Upper lobe of left lung (tissue), 6 donors: ENCODE measurements around the gene IDH3A. TPM values are rescaled to one million over a fixed set of nuclear protein-coding genes. Genes with fewer than 3 reads are reported as not detected.

ENCODE experiments used
- ATAC-seq, 2 donors: fragments of 200-7000 bp; cut with Tn5 transposase; one replicate each; pipeline ENCODE4 v1.9.1; 2022; ENCODE audit warnings: mild to moderate bottlenecking in 2 of 2, moderate library complexity in 2 of 2; ENCODE audit not compliant: low FRiP score in 2 of 2
- DNase-seq, 2 donors: peaks; one replicate each; pipeline ENCODE4 v3.0.0-alpha.2; 2019 to 2020
- H3K27ac ChIP-seq, 4 donors: fragments of 200-600 bp; sonication (generic); one replicate each; pipeline ENCODE4 v1.5.1; 2016 to 2019
- H3K27me3 ChIP-seq, 4 donors: fragments of 200-600 bp; sonication (generic); one replicate each; pipeline ENCODE4 v1.5.1; 2017 to 2019
- H3K36me3 ChIP-seq, 4 donors: fragments of 200-600 bp; sonication (generic); one replicate each; pipeline ENCODE4 v1.5.1; 2016 to 2019
- H3K4me1 ChIP-seq, 4 donors: fragments of 200-600 bp; sonication (generic); one replicate each; pipeline ENCODE4 v1.5.1; 2018 to 2019
- H3K4me3 ChIP-seq, 4 donors: fragments of 200-600 bp; sonication (generic); one replicate each; pipeline ENCODE4 v1.5.1; 2017 to 2019; ENCODE audit warnings: mild to moderate bottlenecking in 2 of 4, moderate library complexity in 1 of 4
- H3K9me3 ChIP-seq, 4 donors: fragments of 200-600 bp; sonication (generic); one replicate each; pipeline ENCODE4 v1.5.1; 2018 to 2019
- CTCF ChIP-seq, 6 experiments: fragments of 450-650 bp in 4 of 6; fragments of 200-600 bp in 2 of 6; sonication (generic) in 2 of 6; IDR thresholded peaks; one replicate each; pipeline ENCODE4 v1.5.1; 2016 to 2019; ENCODE audit warnings: antibody characterized with exemption in 6 of 6
- EP300 ChIP-seq, 4 donors: sonication (generic); formaldehyde crosslinking; IDR thresholded peaks; one replicate each; pipeline ENCODE4 v1.5.1; 2017; ENCODE audit warnings: antibody characterized with exemption in 4 of 4, control low read depth in 2 of 4
- POLR2A ChIP-seq, 4 donors: fragments of 450-650 bp; IDR thresholded peaks; one replicate each; pipeline ENCODE4 v1.5.1; 2016 to 2017; ENCODE audit warnings: antibody characterized with exemption in 4 of 4, mild to moderate bottlenecking in 2 of 4
- POLR2AphosphoS5 ChIP-seq, 2 donors: sonication (generic); formaldehyde crosslinking; IDR thresholded peaks; one replicate each; pipeline ENCODE4 v1.5.1; 2017; ENCODE audit warnings: antibody characterized with exemption in 2 of 2
- WGBS, 2 donors: methylation state at CpG; one replicate each; pipeline ENCODE4 v1.1.5; 2017 to 2018; 5-methylcytosine and 5-hydroxymethylcytosine counted together
- total RNA-seq, 6 donors: library from RNA; depleted of rRNA in 4 of 6; stranded (reverse); fragments of >200 nt in 4 of 6; gene quantifications; one replicate each; pipeline versions ENCODE4 v1.1.0 to v1.2.1, GENCODE V29; 2016 to 2021
- donor health status: DM: no; HTN: no; CAD: no; lungs with moderate emphysema.
- donor health status: DM: no; HTN: yes; CAD: no; lungs with severe emphysema.

Gene IDH3A
- total RNA-seq, 6 donors from 2014 or later = 17.5 to 80.1 (median 48.2) TPM

- Histone ChIP-seq H3K27me3 (no peaks in the 10 kb centered on the region), H3K4me3 (no peak overlapping the region), H3K9me3 (no peaks in the 10 kb centered on the region), H3K27ac (no peak overlapping the region), H3K36me3 (no peaks in the 10 kb centered on the region), H3K4me1 (peaks cover 0 to 3% (median 0%) of the 10 kb centered on the region in 4 donors)
- ATAC-seq = no peak
- DNase-seq = no peak
- WGBS, 2 donors = 50 to 91% methylated on average over 1 of the region's 1 CpG
- no peak for TF ChIP-seq POLR2AphosphoS5 (IDR thresholded peaks at IDR 0.05)
These were observed 56.2 kb downstream of the IDH3A start for GRCh38 chr15:78205337-78205736.

- no peak for TF ChIP-seq EP300 (IDR thresholded peaks at IDR 0.05)
- no peak for TF ChIP-seq CTCF (IDR thresholded peaks at IDR 0.05)
- TF ChIP-seq POLR2A (IDR thresholded peaks at IDR 0.05) = no peak
- TF ChIP-seq POLR2AphosphoS5 (IDR thresholded peaks at IDR 0.05) = no peak
- Histone ChIP-seq H3K36me3 (no peaks in the 10 kb centered on the region), H3K9me3 (no peaks in the 10 kb centered on the region), H3K27ac (no peak overlapping the region), H3K4me3 (no peak overlapping the region), H3K4me1 (peaks cover 0 to 3% (median 0%) of the 10 kb centered on the region in 4 donors), H3K27me3 (no peaks in the 10 kb centered on the region)
- DNase-seq = no peak
- no peak for ATAC-seq
- 87 to 98% methylated on average over 7 to 8 of the region's 10 CpGs for WGBS, 2 donors
These were observed 56.7 kb downstream of the IDH3A start for GRCh38 chr15:78205856-78206255.

- no peak for TF ChIP-seq CTCF (IDR thresholded peaks at IDR 0.05)
- TF ChIP-seq EP300 (IDR thresholded peaks at IDR 0.05) = no peak
- TF ChIP-seq POLR2AphosphoS5 (IDR thresholded peaks at IDR 0.05) = no peak
- no peak for TF ChIP-seq POLR2A (IDR thresholded peaks at IDR 0.05)
- H3K27me3 ChIP-seq = no peaks in the 10 kb centered on the region
- ATAC-seq = no peak
- no peak overlapping the region for H3K4me3 ChIP-seq
- no peaks in the 10 kb centered on the region for H3K9me3 ChIP-seq
- H3K27ac ChIP-seq = no peak overlapping the region
- H3K4me1 ChIP-seq = peaks cover 0 to 3% (median 0%) of the 10 kb centered on the region in 4 donors
- no peak for DNase-seq
- WGBS, 2 donors = 71% methylated on average over 5 to 12 of the region's 12 CpGs
- no peaks in the 10 kb centered on the region for H3K36me3 ChIP-seq
These were observed 57.4 kb downstream of the IDH3A start for GRCh38 chr15:78206326-78207109.

- no peaks in the 10 kb centered on the region for H3K27me3 ChIP-seq
- H3K4me1 ChIP-seq = peaks cover 0 to 3% (median 0%) of the 10 kb centered on the region in 4 donors
- H3K36me3 ChIP-seq = no peaks in the 10 kb centered on the region
- H3K4me3 ChIP-seq = no peak overlapping the region
- H3K27ac ChIP-seq = no peak overlapping the region
- DNase-seq = no peak
- no peak for ATAC-seq
- TF ChIP-seq POLR2A (IDR thresholded peaks at IDR 0.05) (no peak), CTCF (IDR thresholded peaks at IDR 0.05) (no peak), EP300 (IDR thresholded peaks at IDR 0.05) (no peak), POLR2AphosphoS5 (IDR thresholded peaks at IDR 0.05) (no peak)
- no peaks in the 10 kb centered on the region for H3K9me3 ChIP-seq
- WGBS, 2 donors = 86 to 93% methylated on average over 5 of the region's 5 CpGs
These were observed 57.9 kb downstream of the IDH3A start for GRCh38 chr15:78207110-78207458.

- Histone ChIP-seq H3K36me3 (no peaks in the 10 kb centered on the region), H3K4me1 (peaks cover 0 to 3% (median 0%) of the 10 kb centered on the region in 4 donors), H3K27ac (no peak overlapping the region), H3K4me3 (no peak overlapping the region), H3K27me3 (no peaks in the 10 kb centered on the region), H3K9me3 (no peaks in the 10 kb centered on the region)
- no peak for ATAC-seq
- no peak for DNase-seq
- no peak for TF ChIP-seq CTCF (IDR thresholded peaks at IDR 0.05)
- 88 to 93% methylated on average over 3 to 8 of the region's 8 CpGs for WGBS, 2 donors
These were observed 58.6 kb downstream of the IDH3A start for GRCh38 chr15:78207641-78208340.
